HG03139 (cell line): ENCODE measurements around the gene GPR89B.
"Not testable (repeated sequence)": the region's sequence is repeated elsewhere in the genome, so short reads cannot be mapped to it uniquely, and the experiment has no call there.

ENCODE experiments used
- ATAC-seq: cut with Tn5 transposase; IDR thresholded peaks from one replicate; pipeline ENCODE4 v1.9.1; 2021; ENCODE audit not compliant: unreplicated experiment

Gene GPR89B

DNA sequence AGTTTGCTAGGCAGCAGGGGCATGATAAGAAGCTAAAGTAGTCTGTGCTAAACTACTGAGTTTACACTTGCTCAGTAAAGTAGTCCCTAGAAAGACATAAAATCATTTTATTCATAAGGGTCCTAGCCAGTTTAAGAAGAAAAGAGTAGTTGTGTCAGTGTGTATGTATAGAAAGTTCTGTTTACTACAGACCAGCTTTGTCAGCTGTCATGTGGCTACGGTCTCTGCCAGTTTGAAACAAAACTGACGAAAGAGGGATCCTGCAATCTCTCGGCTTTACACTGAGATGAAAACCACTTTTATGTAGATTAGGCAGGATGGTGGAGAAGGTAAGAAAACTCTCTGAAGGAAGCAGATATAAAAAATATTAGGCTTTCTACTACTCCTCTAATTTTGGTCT lies 7.1 kb downstream of the GPR89B start:
- not testable (repeated sequence) for ATAC-seq

GRCh38 chr1:147940456-147940855 lies 12.2 kb downstream of the GPR89B start:
- not testable (repeated sequence) for ATAC-seq

- not testable (repeated sequence) for ATAC-seq
These were observed 14.3 kb downstream of the GPR89B start for GRCh38 chr1:147942563-147942962.

DNA sequence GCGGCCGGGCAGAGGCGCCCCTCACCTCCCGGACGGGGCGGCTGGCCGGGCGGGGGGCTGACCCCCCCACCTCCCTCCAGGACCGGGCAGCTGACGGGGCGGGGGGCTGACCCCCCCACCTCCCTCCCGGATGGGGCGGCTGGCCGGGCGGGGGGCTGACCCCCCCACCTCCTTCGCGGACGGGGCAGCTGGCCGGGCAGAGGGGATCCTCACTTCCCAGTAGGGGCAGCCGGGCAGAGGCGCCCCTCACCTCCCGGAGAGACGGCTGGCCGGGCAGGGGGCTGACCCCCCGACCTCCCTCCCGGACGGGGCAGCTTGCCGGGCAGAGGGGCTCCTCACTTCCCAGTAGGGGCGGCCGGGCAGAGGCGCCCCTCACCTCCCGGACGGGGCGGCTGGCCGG lies 21.3 kb downstream of the GPR89B start:
- ATAC-seq: not testable (repeated sequence)

DNA sequence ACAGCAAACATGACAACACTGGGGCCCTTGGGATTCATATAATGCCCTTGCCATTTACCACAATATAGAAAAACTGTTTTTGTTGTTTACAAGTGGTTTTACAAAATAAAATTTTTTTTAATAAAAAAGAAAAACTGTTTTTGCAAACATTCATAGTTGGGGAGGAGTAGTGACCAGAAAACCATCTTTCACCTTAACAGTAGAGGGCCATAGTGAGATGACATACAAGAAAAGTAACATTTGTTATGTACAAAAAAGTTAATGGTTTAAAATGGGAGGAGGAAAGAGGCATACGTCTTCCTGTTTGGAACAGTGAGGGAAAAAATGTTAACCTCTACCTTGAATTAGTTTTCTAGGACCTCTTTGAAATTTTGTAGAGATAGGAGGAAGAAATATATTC lies 30.7 kb downstream of the GPR89B start:
- ATAC-seq: not testable (repeated sequence)

DNA sequence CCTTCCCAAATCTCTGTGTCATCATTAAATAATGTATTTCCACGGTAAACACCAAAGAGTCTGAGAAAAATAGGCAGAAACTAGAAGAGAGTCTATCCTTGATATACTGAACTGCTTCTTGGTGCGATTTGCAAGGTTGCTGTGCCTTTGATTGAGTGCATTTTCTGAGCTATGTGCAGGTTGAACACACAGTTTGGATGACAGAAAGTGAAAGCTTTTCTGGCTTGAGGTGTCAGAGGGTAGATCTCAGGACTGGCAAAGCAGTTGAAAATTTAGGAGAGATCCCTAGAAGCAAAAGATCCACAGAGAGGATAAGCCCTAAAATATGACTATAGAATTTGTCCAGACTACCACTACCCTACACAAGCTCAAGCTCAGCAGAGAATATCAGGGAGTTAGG lies 31.5 kb downstream of the GPR89B start:
- ATAC-seq: not testable (repeated sequence)

GRCh38 chr1:147964575-147964974 lies 36.4 kb downstream of the GPR89B start:
- ATAC-seq: not testable (repeated sequence)

DNA sequence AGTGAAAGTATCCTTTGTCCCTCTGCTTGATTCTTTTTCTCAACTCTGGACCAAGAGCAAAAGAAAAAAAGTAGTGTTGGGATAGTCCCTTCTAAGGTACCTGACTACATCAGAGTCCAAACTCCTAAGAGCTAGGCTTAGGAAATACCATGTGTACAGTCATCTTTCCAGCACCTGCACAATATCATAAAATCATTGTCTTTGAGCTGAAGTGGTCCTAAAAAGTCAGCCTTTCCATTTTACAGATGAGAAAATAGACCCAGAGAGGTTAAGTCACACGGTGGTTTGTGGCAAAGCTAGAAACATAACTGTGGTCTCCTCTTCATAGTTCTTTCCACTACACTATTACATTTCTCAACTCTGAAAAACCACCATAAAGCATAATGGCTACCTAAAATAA lies 38.4 kb downstream of the GPR89B start:
- ATAC-seq: not testable (repeated sequence)

- not testable (repeated sequence) for ATAC-seq
These were observed 50.9 kb downstream of the GPR89B start for GRCh38 chr1:147978896-147979651.

DNA sequence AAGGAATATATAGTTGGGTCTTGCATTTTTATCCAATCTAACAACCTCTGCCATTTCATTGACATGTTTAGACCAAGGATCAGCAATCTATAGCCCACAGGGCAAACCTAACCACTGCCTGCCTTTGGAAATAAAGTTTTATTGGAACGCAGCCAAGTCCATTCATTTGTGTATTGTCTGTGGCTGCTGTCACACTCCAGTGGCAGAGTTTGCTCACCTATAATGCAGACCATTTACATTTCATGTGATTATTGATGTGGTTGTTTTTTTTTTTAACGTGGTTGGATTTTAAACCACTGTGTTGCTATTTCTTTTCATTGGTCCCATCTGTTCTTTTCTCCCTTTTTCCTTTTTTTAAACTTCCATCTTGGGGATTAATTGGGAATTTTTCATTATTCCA lies 57.2 kb downstream of the GPR89B start:
- ATAC-seq: not testable (repeated sequence)

GRCh38 chr1:147987893-147988292 lies 59.7 kb downstream of the GPR89B start:
- ATAC-seq: not testable (repeated sequence)

DNA sequence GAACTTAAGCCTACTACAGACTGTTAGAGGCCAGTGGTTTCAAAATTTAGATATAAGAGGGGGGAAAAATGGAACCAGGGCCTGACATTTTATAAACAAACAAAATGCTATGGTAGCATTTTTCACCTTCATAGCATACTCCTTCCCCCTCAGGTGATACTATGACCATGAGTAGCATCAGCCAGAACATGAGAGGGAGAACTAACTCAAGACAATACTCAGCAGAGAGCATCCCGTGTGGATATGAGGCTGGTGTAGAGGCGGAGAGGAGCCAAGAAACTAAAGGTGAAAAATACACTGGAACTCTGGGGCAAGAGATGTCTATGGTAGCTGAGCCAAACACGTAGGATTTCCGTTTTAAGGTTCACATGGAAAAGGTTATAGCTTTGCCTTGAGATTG lies 64.7 kb downstream of the GPR89B start:
- not testable (repeated sequence) for ATAC-seq

DNA sequence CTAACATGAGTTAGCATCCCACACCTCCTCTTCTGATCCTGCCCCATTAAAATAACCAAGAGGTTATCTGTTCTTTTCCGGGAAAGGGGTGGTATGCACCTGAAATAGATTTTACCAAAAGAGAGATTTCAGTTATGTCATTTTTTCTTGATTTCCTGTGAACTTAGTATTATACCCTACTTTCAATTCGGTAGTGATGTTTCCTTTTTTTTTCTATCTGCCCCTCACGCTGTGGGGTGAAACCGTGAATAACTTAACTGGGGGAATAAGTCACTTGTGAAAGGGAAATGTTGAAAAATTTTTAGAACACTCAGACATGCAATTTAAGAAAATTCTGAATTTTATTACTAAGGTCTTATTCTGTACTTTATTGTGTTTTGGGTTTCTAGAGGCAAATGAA lies 65.2 kb downstream of the GPR89B start:
- not testable (repeated sequence) for ATAC-seq

DNA sequence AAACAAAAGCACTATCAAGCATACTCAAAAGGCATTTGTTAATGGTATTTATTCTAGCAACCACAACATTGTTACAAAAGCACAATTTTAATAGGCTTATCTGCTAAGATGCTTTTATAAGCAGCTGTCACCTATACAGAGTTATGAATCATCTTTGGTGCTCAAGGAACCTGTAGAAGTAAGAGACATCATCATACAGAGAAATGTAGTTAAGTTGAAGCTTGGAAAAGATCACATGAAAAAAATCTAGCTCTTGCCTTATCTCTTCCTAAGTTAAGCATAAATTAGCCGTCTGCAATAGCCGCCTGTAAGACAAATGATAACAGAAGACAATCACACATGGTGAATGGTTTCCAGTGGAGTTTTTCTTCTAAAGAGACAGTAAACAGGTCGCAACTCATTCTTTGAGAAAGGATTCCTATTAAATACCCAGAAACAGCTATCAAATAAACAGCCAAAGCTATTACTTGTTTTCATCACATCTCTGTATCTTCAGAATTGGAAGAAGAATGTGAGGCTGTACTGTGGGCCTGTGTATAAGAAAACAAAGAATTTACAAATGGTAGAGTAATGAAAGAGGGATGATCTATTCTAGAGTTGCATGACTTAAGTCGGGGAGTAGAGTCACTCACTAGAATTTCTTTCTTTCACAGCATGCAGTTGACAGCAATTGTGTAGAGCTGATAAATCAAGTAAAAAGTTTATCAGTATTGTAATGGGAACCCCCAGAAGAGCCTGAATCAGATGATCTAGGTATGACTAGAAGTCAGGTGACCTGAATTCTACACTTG lies 65.8 kb downstream of the GPR89B start:
- ATAC-seq: not testable (repeated sequence)

- ATAC-seq: not testable (repeated sequence)
These were observed 67.9 kb downstream of the GPR89B start for GRCh38 chr1:147996088-147996487.

DNA sequence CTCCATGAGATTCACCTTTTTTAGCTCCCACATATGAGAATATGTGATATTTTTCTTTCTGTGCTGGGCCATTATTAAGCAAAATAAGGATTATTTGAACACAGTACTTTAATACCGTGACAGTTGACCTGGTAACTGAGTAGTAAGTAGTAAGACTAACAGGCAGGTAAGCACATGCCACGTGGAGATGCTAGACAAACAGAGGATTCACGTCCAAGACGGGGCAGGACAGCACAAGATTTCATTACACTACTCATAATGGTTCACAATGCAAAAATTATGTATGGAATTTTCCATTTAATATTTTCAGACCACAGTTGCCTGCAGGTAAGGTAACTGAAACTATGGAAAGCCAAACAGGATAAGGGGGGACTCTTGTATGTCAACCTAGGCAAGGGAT lies 79.5 kb downstream of the GPR89B start:
- ATAC-seq: not testable (repeated sequence)

DNA sequence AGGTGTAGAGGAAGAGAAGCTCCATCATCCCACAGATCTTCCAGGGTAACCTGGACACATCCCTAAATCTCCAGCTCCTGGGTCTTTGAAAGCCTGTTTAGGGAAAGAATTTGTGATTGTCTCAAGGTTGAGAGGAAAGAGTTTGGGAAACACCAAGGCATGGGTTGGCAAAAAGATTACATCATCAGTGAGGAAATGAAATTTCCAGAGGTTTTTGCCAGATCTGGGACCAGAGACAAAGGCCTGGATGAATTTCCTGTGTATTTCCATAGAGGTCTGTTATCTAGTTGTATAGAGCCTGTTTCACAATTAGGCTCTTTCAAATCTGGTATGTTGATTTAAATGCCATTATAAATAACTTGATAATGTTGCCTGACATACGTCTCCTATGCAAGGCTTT lies 82.3 kb downstream of the GPR89B start:
- no peak for ATAC-seq

GRCh38 chr1:148013177-148014144 lies 85.2 kb downstream of the GPR89B start:
- ATAC-seq: not testable (repeated sequence)

DNA sequence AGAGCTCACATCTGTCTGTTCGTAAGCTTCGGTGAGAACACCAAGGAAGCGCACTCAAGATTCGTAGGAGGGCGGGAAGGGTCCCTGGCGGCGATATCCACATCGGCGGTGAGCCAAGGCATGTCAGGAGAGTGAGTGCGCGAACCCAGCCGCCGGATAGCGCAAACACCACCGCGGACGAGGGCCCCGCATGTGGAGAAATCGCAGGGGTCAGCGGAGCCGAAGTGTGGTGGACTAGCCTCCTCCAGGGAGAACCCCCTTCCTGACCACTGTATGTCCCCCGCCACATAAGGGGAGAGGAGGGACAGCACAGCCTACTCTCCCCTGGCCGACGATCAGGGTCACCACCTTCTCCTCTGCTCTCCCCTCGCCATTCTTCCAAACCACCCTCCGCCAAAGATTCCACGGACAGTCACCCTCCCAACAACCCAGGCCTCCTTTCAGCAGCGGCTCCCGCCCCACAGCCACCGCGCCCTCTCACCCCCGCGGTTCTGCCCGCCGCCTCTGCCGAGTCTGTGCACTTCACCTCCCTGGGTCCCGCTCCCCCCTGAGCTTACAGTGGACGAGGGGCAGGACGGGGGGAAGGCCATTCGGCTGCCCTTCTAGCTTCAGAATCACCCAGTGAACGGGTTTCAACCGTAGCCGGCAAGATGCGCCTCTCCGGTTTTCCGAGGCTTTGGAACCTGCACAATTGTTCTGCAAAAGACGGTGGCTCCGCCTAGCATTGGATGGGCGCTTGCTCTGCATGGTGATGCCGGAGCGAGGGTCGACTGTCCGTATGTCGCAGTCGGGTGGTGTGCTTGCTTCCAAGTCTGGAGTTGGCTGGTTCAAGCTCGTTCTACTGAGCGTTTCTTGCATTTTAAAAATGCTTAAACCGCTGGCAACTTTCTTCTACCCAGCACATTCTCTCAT lies 86.3 kb downstream of the GPR89B start:
- not testable (repeated sequence) for ATAC-seq

- ATAC-seq: not testable (repeated sequence)
These were observed 96.7 kb downstream of the GPR89B start for GRCh38 chr1:148024918-148025317.
